HEK293 (cell line): ENCODE results near the gene STK11.
A peak's percentile ranks its signal among the peaks of the same experiment; 100 is the strongest.

Experiments
- CTCF ChIA-PET: fragments of 350-600 bp; formaldehyde crosslinking; extraction: SDS; loops from one replicate; lab custom pipeline; 2021; ENCODE audit warnings: antibody characterized with exemption; lab: Yijun Ruan, JAX
- POLR2A ChIA-PET: fragments of 300-600 bp; formaldehyde crosslinking; extraction: SDS; loops from one replicate; lab custom pipeline; 2020; ENCODE audit warnings: antibody characterized with exemption, inconsistent platforms; lab: Yijun Ruan, JAX
- H3K27ac ChIP-seq: fragments of 200-500 bp; sonication (Bioruptor generic); 2 replicates; pipeline ENCODE4 v1.5.1; 2014; ENCODE audit warnings: low read depth, low read length, control low read depth, inconsistent platforms; ENCODE audit errors: extremely low read depth
- H3K36me3 ChIP-seq, 2 experiments: fragments of 200-500 bp in 1 of 2; sonication (Bioruptor generic) in 1 of 2; 1 replicate in 1 of 2; 2 replicates in 1 of 2; pipeline ENCODE4 v1.5.1; 2014 to 2017; ENCODE audit warnings: inconsistent platforms in 2 of 2, low read length in 2 of 2; ENCODE audit not compliant: control insufficient read depth in 2 of 2, insufficient read depth in 1 of 2
- H3K4me1 ChIP-seq: fragments of 200-500 bp; sonication (Bioruptor generic); 2 replicates; pipeline ENCODE4 v1.5.1; 2014; ENCODE audit warnings: mild to moderate bottlenecking, low read length, inconsistent platforms; ENCODE audit not compliant: control insufficient read depth, insufficient read depth
- H3K4me3 ChIP-seq: 2 replicates; pipeline ENCODE4 v1.5.1; 2011; ENCODE audit warnings: low read depth, mild to moderate bottlenecking, control low read depth, low read length, moderate library complexity
- H3K9me3 ChIP-seq: fragments of 200-500 bp; sonication (Bioruptor generic); 2 replicates; pipeline ENCODE4 v1.5.1; 2014; ENCODE audit warnings: low read depth, low read length, inconsistent platforms; ENCODE audit not compliant: control insufficient read depth, insufficient read depth
- GLIS1 ChIP-seq: fragments of 450-650 bp; formaldehyde crosslinking; IDR thresholded peaks from 2 replicates; pipeline ENCODE4 v1.5.1; 2016; ENCODE audit warnings: missing biosample characterization, missing genetic modification characterization
- SP3 ChIP-seq: fragments of 450-650 bp; formaldehyde crosslinking; IDR thresholded peaks from 2 replicates; pipeline ENCODE4 v1.5.1; 2016; ENCODE audit warnings: missing biosample characterization, missing genetic modification characterization
- ZBTB8A ChIP-seq: fragments of 450-650 bp; formaldehyde crosslinking; IDR thresholded peaks from 2 replicates; pipeline ENCODE4 v1.5.1; 2016; ENCODE audit warnings: missing biosample characterization, missing genetic modification characterization
- ZEB2 ChIP-seq: fragments of 450-650 bp; formaldehyde crosslinking; IDR thresholded peaks from 2 replicates; pipeline ENCODE4 v1.5.1; 2016; ENCODE audit warnings: missing biosample characterization, missing genetic modification characterization
- ZNF23 ChIP-seq: fragments of 450-650 bp; formaldehyde crosslinking; IDR thresholded peaks from 2 replicates; pipeline ENCODE4 v1.5.1; 2016; ENCODE audit warnings: missing biosample characterization, missing genetic modification characterization, borderline replicate concordance
- ZNF354C ChIP-seq: fragments of 450-650 bp; formaldehyde crosslinking; IDR thresholded peaks from 2 replicates; pipeline ENCODE4 v1.5.1; 2016; ENCODE audit warnings: missing biosample characterization, missing genetic modification characterization, low read depth, borderline replicate concordance
- ZNF366 ChIP-seq: fragments of 450-650 bp; formaldehyde crosslinking; conservative IDR thresholded peaks from 2 replicates; pipeline ENCODE4 v1.5.1; 2016; ENCODE audit warnings: missing biosample characterization, missing genetic modification characterization
- ZNF585B ChIP-seq: fragments of 450-650 bp; formaldehyde crosslinking; IDR thresholded peaks from 2 replicates; pipeline ENCODE4 v1.5.1; 2016; ENCODE audit warnings: missing biosample characterization, missing genetic modification characterization
- ZNF626 ChIP-seq: fragments of 450-650 bp; sonication (Bioruptor Pico); formaldehyde crosslinking; IDR thresholded peaks from 2 replicates; pipeline ENCODE4 v1.5.1; 2018; ENCODE audit warnings: missing biosample characterization, missing genetic modification characterization, inconsistent platforms
- ZNF654 ChIP-seq: fragments of 450-650 bp; formaldehyde crosslinking; IDR thresholded peaks from 2 replicates; pipeline ENCODE4 v1.5.1; 2016; ENCODE audit warnings: low read depth, missing biosample characterization, missing genetic modification characterization
- ZNF660 ChIP-seq: fragments of 450-650 bp; IDR thresholded peaks from 2 replicates; pipeline ENCODE4 v1.5.1; 2018; ENCODE audit warnings: missing biosample characterization, mild to moderate bottlenecking, missing genetic modification characterization
- ZNF677 ChIP-seq: fragments of 450-650 bp; IDR thresholded peaks from 2 replicates; pipeline ENCODE4 v1.5.0; 2018; ENCODE audit warnings: missing biosample characterization, mild to moderate bottlenecking, missing genetic modification characterization, moderate library complexity
- ZNF776 ChIP-seq: fragments of 450-650 bp; formaldehyde crosslinking; IDR thresholded peaks from 2 replicates; pipeline ENCODE4 v1.5.0; 2017; ENCODE audit warnings: missing biosample characterization, missing genetic modification characterization, borderline replicate concordance
- ZNF791 ChIP-seq: fragments of 450-650 bp; formaldehyde crosslinking; IDR thresholded peaks from 2 replicates; pipeline ENCODE4 v1.5.1; 2016; ENCODE audit warnings: missing biosample characterization, missing genetic modification characterization
- ZSCAN30 ChIP-seq: fragments of 450-650 bp; IDR thresholded peaks from 2 replicates; pipeline ENCODE4 v1.5.1; 2018; ENCODE audit warnings: missing biosample characterization, mild to moderate bottlenecking, missing genetic modification characterization, moderate library complexity
- TF ChIP-seq, protein P1 (sequence below): fragments of 450-650 bp; formaldehyde crosslinking; IDR thresholded peaks from 2 replicates; pipeline ENCODE4 v1.5.1; 2016; ENCODE audit warnings: missing biosample characterization, missing genetic modification characterization, low read depth
- TF ChIP-seq, protein P2 (sequence below): fragments of 450-650 bp; formaldehyde crosslinking; IDR thresholded peaks from 2 replicates; pipeline ENCODE4; 2016; ENCODE audit warnings: missing biosample characterization, missing genetic modification characterization
- TF ChIP-seq, protein P3 (sequence below): fragments of 450-650 bp; formaldehyde crosslinking; IDR thresholded peaks from 2 replicates; pipeline ENCODE4 v1.5.1; 2016; ENCODE audit warnings: missing biosample characterization, missing genetic modification characterization

Gene STK11

DNA sequence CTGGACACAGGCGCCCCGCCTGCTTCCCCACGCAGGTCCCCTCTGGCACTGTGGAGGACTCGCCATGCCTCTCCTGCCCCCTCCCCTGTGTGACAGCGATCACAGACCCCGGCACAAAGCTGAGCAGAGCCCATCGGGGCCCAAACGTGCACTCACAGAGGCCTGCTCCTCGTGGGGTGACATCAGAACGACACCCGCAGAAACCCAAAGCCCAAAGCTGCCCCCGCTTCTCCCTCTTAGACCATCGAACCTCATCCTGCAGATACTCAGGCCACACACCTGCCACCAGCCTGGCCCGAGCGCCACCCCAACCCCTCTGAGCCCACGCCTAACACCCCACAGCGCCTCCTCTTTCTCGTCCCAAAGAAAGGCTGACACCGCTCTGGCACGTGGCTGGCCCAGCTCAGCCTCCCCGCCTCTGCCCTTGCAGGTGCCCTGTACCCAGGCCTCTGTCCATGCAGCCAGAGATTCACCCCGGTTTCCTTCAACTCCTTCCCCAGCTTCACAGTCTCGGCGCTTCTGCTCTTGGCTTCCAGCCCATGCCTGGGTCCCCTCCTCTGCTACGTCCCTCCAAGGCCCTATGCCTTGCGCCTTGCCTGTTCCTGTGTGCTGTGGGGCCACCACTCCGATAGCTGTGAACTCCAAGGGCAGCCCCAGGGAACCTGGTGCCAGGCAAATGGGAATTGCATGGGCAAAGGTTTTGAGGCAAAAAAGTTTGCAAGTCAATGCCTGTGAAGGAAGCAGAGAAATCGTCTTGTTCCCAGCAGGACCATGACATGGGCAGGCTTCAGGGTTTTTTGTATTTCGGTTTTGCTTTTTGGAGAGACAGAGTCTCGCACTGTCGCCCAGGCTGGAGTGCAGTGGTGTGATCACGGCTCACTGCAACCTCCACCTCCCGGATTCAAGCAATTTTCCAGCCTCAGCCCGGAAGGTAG lies 33.1 kb downstream of the STK11 start (continued):
- TF ChIP-seq ZSCAN30 (tag by site-specific recombination) (no peak), ZBTB8A (tag by site-specific recombination) (peak; percentile 66)

DNA sequence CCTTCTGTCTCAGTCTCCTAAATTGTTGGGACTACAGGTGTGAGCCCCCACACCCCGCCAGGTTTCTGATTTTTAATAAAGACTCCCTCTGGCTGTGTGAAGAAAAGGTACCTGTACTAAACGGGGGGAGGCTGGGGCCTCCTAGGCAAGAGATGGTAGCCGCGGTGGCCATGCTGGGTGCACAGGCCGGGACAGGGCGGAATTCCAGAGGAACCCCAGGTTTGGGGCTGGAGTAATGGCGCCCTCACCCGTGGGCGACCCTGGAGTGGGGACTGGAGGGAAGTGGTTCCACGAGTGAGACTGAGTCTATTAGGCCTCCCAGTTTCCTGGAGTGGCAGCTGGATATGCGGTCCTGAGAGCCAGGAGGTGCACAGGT lies 33.8 kb downstream of the STK11 start:
- TF ChIP-seq ZNF776 (tag by site-specific recombination) (no peak), ZNF354C (no peak), ZNF366 (tag by site-specific recombination) (no peak), ZNF626 (tag by site-specific recombination) (no peak), ZNF23 (tag by site-specific recombination) (no peak), ZNF660 (tag by site-specific recombination) (no peak), ZEB2 (tag by site-specific recombination) (no peak), ZNF677 (no peak), ZNF791 (tag by site-specific recombination) (no peak), ZNF585B (tag by site-specific recombination) (no peak), GLIS1 (tag by site-specific recombination) (no peak), ZNF654 (no peak), SP3 (tag by site-specific recombination) (no peak)
- TF ChIP-seq, protein P1, sequence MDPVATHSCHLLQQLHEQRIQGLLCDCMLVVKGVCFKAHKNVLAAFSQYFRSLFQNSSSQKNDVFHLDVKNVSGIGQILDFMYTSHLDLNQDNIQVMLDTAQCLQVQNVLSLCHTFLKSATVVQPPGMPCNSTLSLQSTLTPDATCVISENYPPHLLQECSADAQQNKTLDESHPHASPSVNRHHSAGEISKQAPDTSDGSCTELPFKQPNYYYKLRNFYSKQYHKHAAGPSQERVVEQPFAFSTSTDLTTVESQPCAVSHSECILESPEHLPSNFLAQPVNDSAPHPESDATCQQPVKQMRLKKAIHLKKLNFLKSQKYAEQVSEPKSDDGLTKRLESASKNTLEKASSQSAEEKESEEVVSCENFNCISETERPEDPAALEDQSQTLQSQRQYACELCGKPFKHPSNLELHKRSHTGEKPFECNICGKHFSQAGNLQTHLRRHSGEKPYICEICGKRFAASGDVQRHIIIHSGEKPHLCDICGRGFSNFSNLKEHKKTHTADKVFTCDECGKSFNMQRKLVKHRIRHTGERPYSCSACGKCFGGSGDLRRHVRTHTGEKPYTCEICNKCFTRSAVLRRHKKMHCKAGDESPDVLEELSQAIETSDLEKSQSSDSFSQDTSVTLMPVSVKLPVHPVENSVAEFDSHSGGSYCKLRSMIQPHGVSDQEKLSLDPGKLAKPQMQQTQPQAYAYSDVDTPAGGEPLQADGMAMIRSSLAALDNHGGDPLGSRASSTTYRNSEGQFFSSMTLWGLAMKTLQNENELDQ (tag by site-specific recombination), result no peak
- TF ChIP-seq, protein P2, sequence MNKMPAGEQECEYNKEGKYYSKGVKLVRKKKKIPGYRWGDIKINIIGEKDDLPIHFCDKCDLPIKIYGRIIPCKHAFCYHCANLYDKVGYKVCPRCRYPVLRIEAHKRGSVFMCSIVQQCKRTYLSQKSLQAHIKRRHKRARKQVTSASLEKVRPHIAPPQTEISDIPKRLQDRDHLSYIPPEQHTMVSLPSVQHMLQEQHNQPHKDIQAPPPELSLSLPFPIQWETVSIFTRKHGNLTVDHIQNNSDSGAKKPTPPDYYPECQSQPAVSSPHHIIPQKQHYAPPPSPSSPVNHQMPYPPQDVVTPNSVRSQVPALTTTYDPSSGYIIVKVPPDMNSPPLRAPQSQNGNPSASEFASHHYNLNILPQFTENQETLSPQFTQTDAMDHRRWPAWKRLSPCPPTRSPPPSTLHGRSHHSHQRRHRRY (tag by site-specific recombination), result no peak
- TF ChIP-seq, protein P3, sequence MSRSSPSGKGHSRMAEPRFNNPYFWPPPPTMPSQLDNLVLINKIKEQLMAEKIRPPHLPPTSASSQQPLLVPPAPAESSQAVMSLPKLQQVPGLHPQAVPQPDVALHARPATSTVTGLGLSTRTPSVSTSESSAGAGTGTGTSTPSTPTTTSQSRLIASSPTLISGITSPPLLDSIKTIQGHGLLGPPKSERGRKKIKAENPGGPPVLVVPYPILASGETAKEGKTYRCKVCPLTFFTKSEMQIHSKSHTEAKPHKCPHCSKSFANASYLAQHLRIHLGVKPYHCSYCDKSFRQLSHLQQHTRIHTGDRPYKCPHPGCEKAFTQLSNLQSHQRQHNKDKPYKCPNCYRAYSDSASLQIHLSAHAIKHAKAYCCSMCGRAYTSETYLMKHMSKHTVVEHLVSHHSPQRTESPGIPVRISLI (tag by site-specific recombination), result no peak
- H3K9me3 ChIP-seq, result no peaks in the 10 kb centered on the region
- CTCF ChIA-PET, result interaction anchor here (0.7 to 1.6 kb wide), 5 partner anchors 17 to 320 kb away, joined by 3 to 7 read pairs (median 4); no protein-coding TSS in a partner anchor
- H3K4me3 ChIP-seq, result no peak overlapping the region
- H3K27ac ChIP-seq, result no peak overlapping the region; the same call in 1 of the 2 replicates
- peaks cover 0 to 20% of the 10 kb centered on the region in 2 experiments; a peak in 1 of 3 replicates for H3K36me3 ChIP-seq
- POLR2A ChIA-PET, result interaction anchor here (1.4 kb wide), 1 partner anchor 30 kb away, joined by 18 read pairs; the partner anchor contains the start of gene CIRBP
- peaks cover 3% of the 10 kb centered on the region for H3K4me1 ChIP-seq
